Loucy (cell line): ENCODE data around the gene IL36B.
A peak's percentile ranks its signal among the peaks of the same experiment; 100 is the strongest.

Experiments used
- H2AFZ ChIP-seq: fragments of 200-600 bp; sonication (generic); 2 replicates; pipeline ENCODE4 v1.6.0; 2016; ENCODE audit warnings: antibody characterized with exemption, mild to moderate bottlenecking, low read length, moderate library complexity
- H3F3A ChIP-seq: fragments of 200-600 bp; 2 replicates; pipeline ENCODE4 v1.6.0; 2016; ENCODE audit warnings: antibody characterized with exemption, low read depth, mild to moderate bottlenecking
- H3K27me3 ChIP-seq: fragments of 200-600 bp; sonication (generic); 2 replicates; pipeline ENCODE4 v1.6.1; 2014; ENCODE audit warnings: low read length, mild to moderate bottlenecking; ENCODE audit not compliant: insufficient read depth, poor library complexity, severe bottlenecking
- H3K36me3 ChIP-seq: fragments of 200-600 bp; sonication (generic); 2 replicates; pipeline ENCODE4 v1.6.1; 2016; ENCODE audit warnings: low read length; ENCODE audit not compliant: insufficient read depth
- H3K4me1 ChIP-seq: fragments of 200-600 bp; sonication (generic); 2 replicates; pipeline ENCODE4 v1.5.1; 2014; ENCODE audit warnings: low read length, mild to moderate bottlenecking; ENCODE audit not compliant: insufficient read depth, poor library complexity, severe bottlenecking
- H3K4me2 ChIP-seq: fragments of 200-600 bp; sonication (generic); 2 replicates; pipeline ENCODE4 v1.6.0; 2014; ENCODE audit warnings: antibody characterized with exemption, low read length, low read depth, mild to moderate bottlenecking; ENCODE audit not compliant: poor library complexity, severe bottlenecking
- H3K4me3 ChIP-seq: fragments of 200-600 bp; sonication (generic); 2 replicates; pipeline ENCODE4 v1.5.1; 2014; ENCODE audit warnings: low read length, mild to moderate bottlenecking, mixed read lengths; ENCODE audit not compliant: poor library complexity, severe bottlenecking
- H3K79me2 ChIP-seq: fragments of 200-600 bp; sonication (generic); 2 replicates; pipeline ENCODE4 v1.6.1; 2014; ENCODE audit warnings: low read length; ENCODE audit not compliant: insufficient read depth
- H3K9ac ChIP-seq: fragments of 200-600 bp; sonication (generic); 2 replicates; pipeline ENCODE4 v1.6.0; 2014; ENCODE audit warnings: mild to moderate bottlenecking, low read depth, low read length, moderate library complexity; ENCODE audit not compliant: poor library complexity, severe bottlenecking
- H3K9me2 ChIP-seq: fragments of 200-600 bp; sonication (generic); replicated peaks from 2 replicates; pipeline ENCODE4 v1.6.1; 2016; ENCODE audit warnings: low read depth, low read length, mixed read lengths
- H3K9me3 ChIP-seq: fragments of 200-600 bp; sonication (generic); 2 replicates; pipeline ENCODE4 v1.6.1; 2014; ENCODE audit warnings: mild to moderate bottlenecking, antibody characterized with exemption, low read length, low read depth; ENCODE audit not compliant: insufficient read depth
- H4K20me1 ChIP-seq: fragments of 200-600 bp; sonication (generic); 2 replicates; pipeline ENCODE4 v1.6.0; 2014; ENCODE audit warnings: antibody characterized with exemption, low read length, mild to moderate bottlenecking; ENCODE audit not compliant: insufficient read depth, poor library complexity, severe bottlenecking
- EZH2phosphoT487 ChIP-seq: fragments of 200-600 bp; IDR thresholded peaks from 2 replicates; pipeline ENCODE4 v1.6.1; 2018; ENCODE audit warnings: antibody characterized with exemption, mild to moderate bottlenecking, moderate library complexity, borderline replicate concordance
- TF ChIP-seq, protein P1 (sequence below): fragments of 200-600 bp; sonication (generic); conservative IDR thresholded peaks from 2 replicates; pipeline ENCODE4 v1.5.1; 2014; ENCODE audit warnings: mild to moderate bottlenecking, antibody characterized with exemption, low read length

IL36B gene

DNA sequence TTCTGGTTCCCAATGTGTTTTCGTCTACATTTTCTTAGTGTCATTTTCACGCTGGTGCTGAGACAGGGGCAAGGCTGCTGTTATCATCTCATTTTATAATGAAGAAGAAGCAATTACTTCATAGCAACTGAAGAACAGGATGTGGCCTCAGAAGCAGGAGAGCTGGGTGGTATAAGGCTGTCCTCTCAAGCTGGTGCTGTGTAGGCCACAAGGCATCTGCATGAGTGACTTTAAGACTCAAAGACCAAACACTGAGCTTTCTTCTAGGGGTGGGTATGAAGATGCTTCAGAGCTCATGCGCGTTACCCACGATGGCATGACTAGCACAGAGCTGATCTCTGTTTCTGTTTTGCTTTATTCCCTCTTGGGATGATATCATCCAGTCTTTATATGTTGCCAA, 67.6 kb downstream of the IL36B start:
- no peak for TF ChIP-seq EZH2phosphoT487
- TF ChIP-seq, protein P1, sequence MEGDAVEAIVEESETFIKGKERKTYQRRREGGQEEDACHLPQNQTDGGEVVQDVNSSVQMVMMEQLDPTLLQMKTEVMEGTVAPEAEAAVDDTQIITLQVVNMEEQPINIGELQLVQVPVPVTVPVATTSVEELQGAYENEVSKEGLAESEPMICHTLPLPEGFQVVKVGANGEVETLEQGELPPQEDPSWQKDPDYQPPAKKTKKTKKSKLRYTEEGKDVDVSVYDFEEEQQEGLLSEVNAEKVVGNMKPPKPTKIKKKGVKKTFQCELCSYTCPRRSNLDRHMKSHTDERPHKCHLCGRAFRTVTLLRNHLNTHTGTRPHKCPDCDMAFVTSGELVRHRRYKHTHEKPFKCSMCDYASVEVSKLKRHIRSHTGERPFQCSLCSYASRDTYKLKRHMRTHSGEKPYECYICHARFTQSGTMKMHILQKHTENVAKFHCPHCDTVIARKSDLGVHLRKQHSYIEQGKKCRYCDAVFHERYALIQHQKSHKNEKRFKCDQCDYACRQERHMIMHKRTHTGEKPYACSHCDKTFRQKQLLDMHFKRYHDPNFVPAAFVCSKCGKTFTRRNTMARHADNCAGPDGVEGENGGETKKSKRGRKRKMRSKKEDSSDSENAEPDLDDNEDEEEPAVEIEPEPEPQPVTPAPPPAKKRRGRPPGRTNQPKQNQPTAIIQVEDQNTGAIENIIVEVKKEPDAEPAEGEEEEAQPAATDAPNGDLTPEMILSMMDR: no peak
- no peaks in the 10 kb centered on the region for H3K4me1 ChIP-seq
- no peaks in the 10 kb centered on the region for H4K20me1 ChIP-seq
- H3K9me3 ChIP-seq: no peaks in the 10 kb centered on the region
- no peaks in the 10 kb centered on the region for H3K9me2 ChIP-seq
- H3K4me3 ChIP-seq: no peak overlapping the region
- H2AFZ ChIP-seq: 0 out of 2 replicates have a peak overlapping the region, but pooled peaks have one; percentile 6
- no peaks in the 10 kb centered on the region for H3K79me2 ChIP-seq
- no peak overlapping the region for H3K4me2 ChIP-seq
- no peaks in the 10 kb centered on the region for H3F3A ChIP-seq
- no peaks in the 10 kb centered on the region for H3K27me3 ChIP-seq
- no peaks in the 10 kb centered on the region for H3K36me3 ChIP-seq
- no peak overlapping the region for H3K9ac ChIP-seq

DNA sequence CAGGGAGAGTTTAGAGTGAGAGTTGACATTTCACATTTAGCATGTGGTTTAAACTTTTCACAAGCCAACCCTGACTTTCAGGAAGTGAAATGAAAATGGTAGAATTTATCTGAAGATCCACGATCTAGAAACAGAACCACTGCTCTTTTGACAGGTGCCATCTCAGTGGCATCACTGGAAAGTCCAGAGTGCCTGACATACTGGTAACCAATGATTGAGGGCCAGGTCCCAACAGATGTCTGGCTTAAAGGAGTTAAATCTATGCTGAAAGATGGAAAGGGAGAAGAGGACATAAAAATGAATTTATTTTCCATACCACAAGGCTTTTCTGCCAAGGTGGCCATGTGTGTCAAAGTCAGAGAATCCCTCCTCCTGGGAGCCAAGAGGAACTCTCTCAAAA, 72.1 kb downstream of the IL36B start:
- Histone ChIP-seq H3K9ac (no peak overlapping the region), H3K4me2 (no peak overlapping the region), H3K4me1 (no peaks in the 10 kb centered on the region), H3K36me3 (no peaks in the 10 kb centered on the region), H3K27me3 (peaks cover 17% of the 10 kb centered on the region), H4K20me1 (no peaks in the 10 kb centered on the region), H2AFZ (no peak overlapping the region), H3K4me3 (no peak overlapping the region), H3K9me2 (0 out of 2 replicates have a peak, but pooled peaks cover 3% of the 10 kb centered on the region), H3K9me3 (no peaks in the 10 kb centered on the region), H3F3A (no peaks in the 10 kb centered on the region), H3K79me2 (no peaks in the 10 kb centered on the region)
- TF ChIP-seq EZH2phosphoT487: no peak
- TF ChIP-seq, protein P1: no peak

DNA sequence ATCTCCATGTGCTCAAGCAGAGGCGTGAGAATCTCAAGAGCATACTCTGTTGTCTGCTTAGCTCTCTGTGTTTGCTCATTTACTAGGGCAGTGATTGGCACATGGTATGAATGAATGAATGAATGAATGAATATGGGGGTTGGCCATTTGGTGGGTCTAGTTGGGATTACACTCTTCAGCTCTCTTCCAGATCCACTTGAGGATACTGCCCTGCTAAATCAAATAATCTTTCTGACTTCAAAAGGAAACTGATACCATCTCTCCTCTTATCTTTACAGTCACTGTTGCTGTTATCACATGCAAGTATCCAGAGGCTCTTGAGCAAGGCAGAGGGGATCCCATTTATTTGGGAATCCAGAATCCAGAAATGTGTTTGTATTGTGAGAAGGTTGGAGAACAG, 72.9 kb downstream of the IL36B start:
- H3K79me2 ChIP-seq: no peaks in the 10 kb centered on the region
- no peak overlapping the region for H3K4me2 ChIP-seq
- peaks cover 23% of the 10 kb centered on the region for H3K27me3 ChIP-seq
- H3K4me1 ChIP-seq: no peaks in the 10 kb centered on the region
- no peak overlapping the region for H3K9ac ChIP-seq
- TF ChIP-seq EZH2phosphoT487: no peak
- TF ChIP-seq, protein P1: no peak
- H2AFZ ChIP-seq: no peak overlapping the region
- no peaks in the 10 kb centered on the region for H3K36me3 ChIP-seq
- no peaks in the 10 kb centered on the region for H3F3A ChIP-seq
- H3K9me2 ChIP-seq: 0 out of 2 replicates have a peak, but pooled peaks cover 3% of the 10 kb centered on the region
- H4K20me1 ChIP-seq: no peaks in the 10 kb centered on the region
- no peaks in the 10 kb centered on the region for H3K9me3 ChIP-seq
- no peak overlapping the region for H3K4me3 ChIP-seq
